Prostate gland (tissue), 2 donors: ENCODE data around the gene TCEANC.

Experiments
- POLR2A ChIP-seq: fragments of 450-650 bp; IDR thresholded peaks from one replicate; pipeline ENCODE4 v1.6.1; 2016; ENCODE audit warnings: antibody characterized with exemption, mild to moderate bottlenecking
- POLR2AphosphoS5 ChIP-seq: sonication (generic); formaldehyde crosslinking; IDR thresholded peaks from one replicate; pipeline ENCODE4 v1.6.1; 2017; ENCODE audit warnings: antibody characterized with exemption
- TF ChIP-seq, protein P1 (sequence below), 4 experiments: fragments of 200-600 bp in 2 of 4; fragments of 450-650 bp in 2 of 4; sonication (generic) in 2 of 4; IDR thresholded peaks; 1 replicate in 3 of 4; 2 replicates in 1 of 4; pipeline ENCODE4 v1.5.1; 2016 to 2019; ENCODE audit warnings: antibody characterized with exemption in 4 of 4, mild to moderate bottlenecking in 2 of 4, moderate library complexity in 2 of 4

DNA sequence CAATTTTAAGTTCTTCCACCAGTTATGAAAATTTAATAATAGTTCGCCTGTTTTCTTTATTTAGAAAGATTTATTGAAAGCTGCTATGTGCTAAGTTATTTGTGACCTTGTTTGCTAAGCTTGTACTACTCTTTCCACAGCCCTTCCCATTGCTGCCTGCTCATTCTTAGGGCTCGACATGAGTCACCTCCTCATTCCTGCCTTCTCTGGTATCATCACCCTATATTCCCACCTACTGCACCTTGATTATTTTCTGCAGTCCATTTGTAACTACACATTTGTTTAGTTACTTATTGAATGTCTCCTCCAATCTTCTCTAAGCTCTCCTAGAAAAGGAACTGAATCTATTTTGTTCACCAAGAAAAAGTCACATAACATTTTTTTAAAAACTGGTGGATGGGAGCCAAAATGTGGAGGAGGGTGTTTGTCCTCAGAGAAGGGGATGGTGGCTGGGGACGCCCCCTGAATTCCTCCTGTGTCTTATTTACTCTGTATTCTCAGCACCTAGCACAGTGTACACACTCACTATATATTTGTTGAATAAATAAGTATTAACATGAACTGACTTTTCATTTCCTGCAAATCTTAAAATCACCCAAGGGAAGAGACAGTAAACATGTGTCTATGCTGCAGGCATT is 32.3 kb downstream of the TCEANC start:
- TF ChIP-seq POLR2AphosphoS5: no peak
- no peak for TF ChIP-seq POLR2A
- TF ChIP-seq, protein P1, sequence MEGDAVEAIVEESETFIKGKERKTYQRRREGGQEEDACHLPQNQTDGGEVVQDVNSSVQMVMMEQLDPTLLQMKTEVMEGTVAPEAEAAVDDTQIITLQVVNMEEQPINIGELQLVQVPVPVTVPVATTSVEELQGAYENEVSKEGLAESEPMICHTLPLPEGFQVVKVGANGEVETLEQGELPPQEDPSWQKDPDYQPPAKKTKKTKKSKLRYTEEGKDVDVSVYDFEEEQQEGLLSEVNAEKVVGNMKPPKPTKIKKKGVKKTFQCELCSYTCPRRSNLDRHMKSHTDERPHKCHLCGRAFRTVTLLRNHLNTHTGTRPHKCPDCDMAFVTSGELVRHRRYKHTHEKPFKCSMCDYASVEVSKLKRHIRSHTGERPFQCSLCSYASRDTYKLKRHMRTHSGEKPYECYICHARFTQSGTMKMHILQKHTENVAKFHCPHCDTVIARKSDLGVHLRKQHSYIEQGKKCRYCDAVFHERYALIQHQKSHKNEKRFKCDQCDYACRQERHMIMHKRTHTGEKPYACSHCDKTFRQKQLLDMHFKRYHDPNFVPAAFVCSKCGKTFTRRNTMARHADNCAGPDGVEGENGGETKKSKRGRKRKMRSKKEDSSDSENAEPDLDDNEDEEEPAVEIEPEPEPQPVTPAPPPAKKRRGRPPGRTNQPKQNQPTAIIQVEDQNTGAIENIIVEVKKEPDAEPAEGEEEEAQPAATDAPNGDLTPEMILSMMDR (IDR thresholded peaks at IDR 0.05): no peak
